Measurements from ENCODE around the gene IMPA2. TPM values are rescaled to one million over a fixed set of nuclear protein-coding genes. Genes with fewer than 3 reads are reported as not detected.
"Not testable (repeated sequence)": the region's sequence is repeated elsewhere in the genome, so short reads cannot be mapped to it uniquely, and the experiment has no call there.

Gene IMPA2
- total and polyA plus RNA-seq, 2 experiments from 2014 or later: 8.1 to 13.0 TPM

- Histone ChIP-seq H3K4me2 (ENCODE audit: unreplicated experiment) (no peak overlapping the region), H3F3A (ENCODE audit: insufficient read depth) (no peaks in the 10 kb centered on the region), H3K4me3 (no peak overlapping the region), H3K9me2 (ENCODE audit: insufficient read depth) (no peaks in the 10 kb centered on the region), H4K20me1 (ENCODE audit: insufficient read depth) (no peaks in the 10 kb centered on the region), H3K36me3 (ENCODE audit: low read depth) (no peaks in the 10 kb centered on the region), H3K9ac (no peak overlapping the region), H3K79me2 (ENCODE audit: insufficient read depth) (no peaks in the 10 kb centered on the region), H3K4me1 (ENCODE audit: insufficient read depth) (no peaks in the 10 kb centered on the region; the same call in 1 of the 2 replicates), H3K9me3 (ENCODE audit: low read depth) (no peaks in the 10 kb centered on the region), H2AFZ (no peak overlapping the region), H3K27me3 (replicated peaks; ENCODE audit: insufficient read depth) (no peaks in the 10 kb centered on the region), H3K27ac (no peak overlapping the region)
- 81 to 89% methylated on average over 14 to 22 of the region's 26 CpGs for WGBS, 2 experiments (ENCODE audit: low coverage in 1 of 2, low lambda C conversion rate in 2 of 2, missing lambda C conversion rate in 2 of 2)
- DNase-seq: no peak
- no peak for TF ChIP-seq EZH2phosphoT487 (IDR thresholded peaks at IDR 0.05; ENCODE audit: insufficient read depth, low read depth)
- TF ChIP-seq EZH2 (IDR thresholded peaks at IDR 0.05; ENCODE audit: insufficient read depth, poor library complexity, severe bottlenecking): no peak
- in situ Hi-C loops (cut with MboI): no loop called here
Observed at GRCh38 chr18:12067671-12068070, 86.4 kb downstream of the IMPA2 start.

- H3K4me1 ChIP-seq (ENCODE audit: insufficient read depth); H3K9ac ChIP-seq; H4K20me1 ChIP-seq (ENCODE audit: insufficient read depth); H3F3A ChIP-seq (ENCODE audit: insufficient read depth); H3K4me3 ChIP-seq; H2AFZ ChIP-seq; H3K36me3 ChIP-seq (ENCODE audit: low read depth); in situ Hi-C loops (cut with MboI); H3K4me2 ChIP-seq (ENCODE audit: unreplicated experiment); H3K27me3 ChIP-seq (replicated peaks; ENCODE audit: insufficient read depth); H3K79me2 ChIP-seq (ENCODE audit: insufficient read depth); H3K9me3 ChIP-seq (ENCODE audit: low read depth); H3K27ac ChIP-seq; H3K9me2 ChIP-seq (ENCODE audit: insufficient read depth); DNase-seq: not testable (repeated sequence)
- WGBS, 2 experiments (ENCODE audit: low coverage in 1 of 2, low lambda C conversion rate in 2 of 2, missing lambda C conversion rate in 2 of 2): 86 to 87% methylated on average over 38 to 43 of the region's 44 CpGs
Observed at GRCh38 chr18:12068316-12068949, 87.1 kb downstream of the IMPA2 start.

GRCh38 chr18:12068950-12069320 lies 87.6 kb downstream of the IMPA2 start:
- Histone ChIP-seq H3K9me3 (ENCODE audit: low read depth) (no peaks in the 10 kb centered on the region), H4K20me1 (ENCODE audit: insufficient read depth) (no peaks in the 10 kb centered on the region), H3K36me3 (ENCODE audit: low read depth) (no peaks in the 10 kb centered on the region), H3K4me3 (no peak overlapping the region), H2AFZ (no peak overlapping the region), H3K79me2 (ENCODE audit: insufficient read depth) (no peaks in the 10 kb centered on the region), H3K4me1 (ENCODE audit: insufficient read depth) (no peaks in the 10 kb centered on the region; the same call in 1 of the 2 replicates), H3K4me2 (ENCODE audit: unreplicated experiment) (no peak overlapping the region), H3K27me3 (replicated peaks; ENCODE audit: insufficient read depth) (no peaks in the 10 kb centered on the region), H3K9ac (no peak overlapping the region), H3K27ac (no peak overlapping the region), H3F3A (ENCODE audit: insufficient read depth) (no peaks in the 10 kb centered on the region), H3K9me2 (ENCODE audit: insufficient read depth) (no peaks in the 10 kb centered on the region)
- in situ Hi-C loops (cut with MboI): no loop called here
- WGBS, 2 experiments (ENCODE audit: low coverage in 1 of 2, low lambda C conversion rate in 2 of 2, missing lambda C conversion rate in 2 of 2): 90 to 98% methylated on average over 3 of the region's 3 CpGs
- TF ChIP-seq EZH2phosphoT487 (IDR thresholded peaks at IDR 0.05; ENCODE audit: insufficient read depth, low read depth): no peak
- TF ChIP-seq EZH2 (IDR thresholded peaks at IDR 0.05; ENCODE audit: insufficient read depth, poor library complexity, severe bottlenecking): no peak
- no peak for DNase-seq

GRCh38 chr18:12071066-12071465 lies 89.8 kb downstream of the IMPA2 start:
- H4K20me1 ChIP-seq (ENCODE audit: insufficient read depth); H3K4me1 ChIP-seq (ENCODE audit: insufficient read depth); H3K36me3 ChIP-seq (ENCODE audit: low read depth); H3K27me3 ChIP-seq (replicated peaks; ENCODE audit: insufficient read depth); H3K9me2 ChIP-seq (ENCODE audit: insufficient read depth); DNase-seq; H3K4me2 ChIP-seq (ENCODE audit: unreplicated experiment); H3K4me3 ChIP-seq; in situ Hi-C loops (cut with MboI); H3F3A ChIP-seq (ENCODE audit: insufficient read depth); H3K9me3 ChIP-seq (ENCODE audit: low read depth); H3K79me2 ChIP-seq (ENCODE audit: insufficient read depth); H2AFZ ChIP-seq; H3K9ac ChIP-seq; H3K27ac ChIP-seq: not testable (repeated sequence)
- WGBS, 2 experiments (ENCODE audit: low coverage in 1 of 2, low lambda C conversion rate in 2 of 2, missing lambda C conversion rate in 2 of 2): 76 to 87% methylated on average over 1 of the region's 1 CpG

GRCh38 chr18:12072996-12073395 lies 91.7 kb downstream of the IMPA2 start:
- DNase-seq: no peak
- WGBS, 2 experiments (ENCODE audit: low coverage in 1 of 2, low lambda C conversion rate in 2 of 2, missing lambda C conversion rate in 2 of 2): 11 to 19% methylated on average over 1 of the region's 1 CpG
- Histone ChIP-seq H3K9ac (no peak overlapping the region), H3K9me2 (ENCODE audit: insufficient read depth) (no peaks in the 10 kb centered on the region), H3K27me3 (replicated peaks; ENCODE audit: insufficient read depth) (no peaks in the 10 kb centered on the region), H3K9me3 (ENCODE audit: low read depth) (no peaks in the 10 kb centered on the region), H3F3A (ENCODE audit: insufficient read depth) (no peaks in the 10 kb centered on the region), H3K36me3 (ENCODE audit: low read depth) (no peaks in the 10 kb centered on the region), H3K79me2 (ENCODE audit: insufficient read depth) (no peaks in the 10 kb centered on the region), H3K4me3 (no peak overlapping the region), H2AFZ (no peak overlapping the region), H3K4me2 (ENCODE audit: unreplicated experiment) (no peak overlapping the region), H3K4me1 (ENCODE audit: insufficient read depth) (no peaks in the 10 kb centered on the region), H3K27ac (no peak overlapping the region), H4K20me1 (ENCODE audit: insufficient read depth) (no peaks in the 10 kb centered on the region)
- TF ChIP-seq EZH2 (IDR thresholded peaks at IDR 0.05; ENCODE audit: insufficient read depth, poor library complexity, severe bottlenecking) (no peak), EZH2phosphoT487 (IDR thresholded peaks at IDR 0.05; ENCODE audit: insufficient read depth, low read depth) (no peak)
- in situ Hi-C loops (cut with MboI): no loop called here
